Liver (tissue), 9 donors: ENCODE data around the gene LRRK1. TPM values are rescaled to one million over a fixed set of nuclear protein-coding genes. Genes with fewer than 3 reads are reported as not detected.

Experiments
- DNase-seq: peaks from one replicate; pipeline ENCODE4 v3.0.0-alpha.2; 2017; ENCODE audit warnings: low spot score
- H3K27ac ChIP-seq, 2 donors: one replicate each; pipeline ENCODE4 v1.7.0; 2013; ENCODE audit warnings: inconsistent platforms in 2 of 2, low read length in 2 of 2, control low read depth in 1 of 2, low read depth in 1 of 2, mild to moderate bottlenecking in 1 of 2
- H3K27me3 ChIP-seq, 4 donors: one replicate each; pipeline versions ENCODE4 v1.6.1 to v1.7.0; 2013; ENCODE audit warnings: low read length in 3 of 4, inconsistent platforms in 1 of 4, mild to moderate bottlenecking in 1 of 4, moderate library complexity in 1 of 4; ENCODE audit not compliant: control insufficient read depth in 4 of 4, insufficient read depth in 4 of 4
- H3K36me3 ChIP-seq, 4 donors: one replicate each; pipeline versions ENCODE4 v1.6.1 to v1.7.0; 2013; ENCODE audit warnings: low read length in 3 of 4, mild to moderate bottlenecking in 3 of 4, low read depth in 1 of 4, moderate library complexity in 1 of 4; ENCODE audit not compliant: control insufficient read depth in 4 of 4, insufficient read depth in 3 of 4
- H3K4me1 ChIP-seq, 4 donors: one replicate each; pipeline versions ENCODE4 v1.6.1 to v1.7.0; 2013; ENCODE audit warnings: low read length in 3 of 4, mild to moderate bottlenecking in 3 of 4, moderate library complexity in 1 of 4; ENCODE audit not compliant: control insufficient read depth in 4 of 4, insufficient read depth in 4 of 4
- H3K4me3 ChIP-seq, 3 donors: one replicate each; pipeline versions ENCODE4 v1.6.1 to v1.7.0; 2013; ENCODE audit warnings: low read length in 3 of 3, control low read depth in 1 of 3, low read depth in 1 of 3, mild to moderate bottlenecking in 1 of 3
- H3K9ac ChIP-seq, 2 donors: one replicate each; pipeline ENCODE4 v1.7.0; 2013; ENCODE audit warnings: low read length in 2 of 2, mild to moderate bottlenecking in 2 of 2, moderate library complexity in 2 of 2, control low read depth in 1 of 2, low read depth in 1 of 2
- H3K9me3 ChIP-seq, 4 donors: one replicate each; pipeline versions ENCODE4 v1.6.1 to v1.7.0; 2013; ENCODE audit warnings: low read length in 3 of 4; ENCODE audit not compliant: control insufficient read depth in 4 of 4
- EGR1 ChIP-seq, 2 donors: IDR thresholded peaks; 2 replicates each; pipeline ENCODE4 v1.6.1; 2016 to 2018; ENCODE audit warnings: antibody characterized with exemption in 2 of 2, low read depth in 2 of 2
- FOXA1 ChIP-seq: IDR thresholded peaks from 2 replicates; pipeline ENCODE4 v1.6.1; 2016; ENCODE audit warnings: antibody characterized with exemption
- FOXA2 ChIP-seq: IDR thresholded peaks from 2 replicates; pipeline ENCODE4 v1.6.1; 2016; ENCODE audit warnings: antibody characterized with exemption
- GABPA ChIP-seq, 2 donors: IDR thresholded peaks in 1 of 2; conservative IDR thresholded peaks in 1 of 2; 2 replicates each; pipeline ENCODE4 v1.6.1; 2016; ENCODE audit warnings: antibody characterized with exemption in 2 of 2, mild to moderate bottlenecking in 1 of 2, moderate library complexity in 1 of 2
- HNF4A ChIP-seq, 2 donors: conservative IDR thresholded peaks; 2 replicates each; pipeline ENCODE4 v1.6.1; 2016; ENCODE audit warnings: antibody characterized with exemption in 2 of 2, mild to moderate bottlenecking in 2 of 2
- HNF4G ChIP-seq: IDR thresholded peaks from 2 replicates; pipeline ENCODE4 v1.6.1; 2016; ENCODE audit warnings: antibody characterized with exemption
- JUND ChIP-seq, 2 donors: IDR thresholded peaks; 2 replicates each; pipeline ENCODE4 v1.6.1; 2016; ENCODE audit warnings: antibody characterized with exemption in 2 of 2
- NR2F2 ChIP-seq: IDR thresholded peaks from 2 replicates; pipeline ENCODE4 v1.6.1; 2016; ENCODE audit warnings: antibody characterized with exemption
- RAD21 ChIP-seq, 2 donors: IDR thresholded peaks; 2 replicates each; pipeline ENCODE4 v1.6.1; 2016; ENCODE audit warnings: antibody characterized with exemption in 2 of 2, mild to moderate bottlenecking in 2 of 2
- RXRA ChIP-seq, 2 donors: IDR thresholded peaks; 2 replicates each; pipeline ENCODE4 v1.6.1; 2017 to 2018; ENCODE audit warnings: antibody characterized with exemption in 2 of 2, mild to moderate bottlenecking in 1 of 2
- SP1 ChIP-seq: IDR thresholded peaks from 2 replicates; pipeline ENCODE4 v1.6.1; 2018; ENCODE audit warnings: antibody characterized with exemption, mild to moderate bottlenecking
- TAF1 ChIP-seq: conservative IDR thresholded peaks from 2 replicates; pipeline ENCODE4 v1.6.1; 2016; ENCODE audit warnings: antibody characterized with exemption, mild to moderate bottlenecking
- YY1 ChIP-seq: IDR thresholded peaks from 2 replicates; pipeline ENCODE4 v1.6.1; 2016; ENCODE audit warnings: antibody characterized with exemption, mild to moderate bottlenecking
- WGBS: extraction: QIAGEN DNeasy Blood & Tissue Kit; methylation state at CpG from one replicate; pipeline ENCODE4 v1.1.7; 2013; 5-methylcytosine and 5-hydroxymethylcytosine counted together
- polyA plus RNA-seq, 2 donors: library from polyadenylated mRNA; stranded (reverse) in 1 of 2; unstranded in 1 of 2; fragments of 200-250 nt in 1 of 2; fragments of >200 nt in 1 of 2; fragmentation: Nextera tagmentation in 1 of 2; extraction: Ambion mirVana in 1 of 2; gene quantifications; one replicate each; pipeline versions ENCODE4 v1.2.1 to v1.2.3, GENCODE V29; 2013 to 2015
- total RNA-seq, 2 donors: library from RNA; depleted of rRNA; stranded (reverse); fragments of >200 nt; gene quantifications; one replicate each; pipeline ENCODE4 v1.2.3, GENCODE V29; 2014
- TF ChIP-seq, protein P1 (sequence below): IDR thresholded peaks from 2 replicates; pipeline ENCODE4 v1.6.1; 2016; ENCODE audit warnings: antibody characterized with exemption
- TF ChIP-seq, protein P2 (sequence below): fragments of 150-350 bp; IDR thresholded peaks from 2 replicates; pipeline ENCODE4 v1.5.1; 2017; ENCODE audit warnings: improper control_type of control experiment, low read depth, low read length; ENCODE audit not compliant: missing input control
- TF ChIP-seq, protein P3 (sequence below): IDR thresholded peaks from 2 replicates; pipeline ENCODE4 v1.6.1; 2016; ENCODE audit warnings: antibody characterized with exemption, mild to moderate bottlenecking
- TF ChIP-seq, protein P4 (sequence below): IDR thresholded peaks from 2 replicates; pipeline ENCODE4 v1.6.1; 2016; ENCODE audit warnings: antibody characterized with exemption
- TF ChIP-seq, protein P5 (sequence below): IDR thresholded peaks from 2 replicates; pipeline ENCODE4 v1.6.1; 2016; ENCODE audit warnings: antibody characterized with exemption
- donor health status: healthy.
- donor health status: healthy.
- donor health status: healthy.
- donor health status: healthy.
- donor health status: healthy.

The LRRK1 gene
- total and polyA plus RNA-seq, 4 donors = 1.2 to 4.4 (median 2.7) TPM

DNA sequence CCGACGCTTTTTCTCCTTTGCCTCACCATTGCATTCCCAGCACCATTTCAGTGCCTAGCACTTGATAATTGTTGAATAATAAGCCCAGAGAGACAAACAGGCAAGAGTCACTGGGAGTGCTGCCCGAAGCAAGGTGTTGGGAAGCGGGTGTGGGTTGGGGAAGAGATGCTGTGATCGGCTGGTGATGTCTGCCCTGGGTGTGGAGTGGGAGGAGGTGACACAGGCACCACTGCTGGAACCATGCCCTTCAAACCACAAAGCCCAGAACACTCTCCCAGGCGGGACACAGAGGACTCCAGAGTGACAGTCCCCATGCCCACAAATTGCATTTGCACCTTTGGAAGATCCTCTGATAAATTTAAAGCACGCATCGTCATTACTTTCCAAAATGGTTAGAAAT is 184.4 kb downstream of the LRRK1 start:
- H3K27ac ChIP-seq = no peak overlapping the region
- no peaks in the 10 kb centered on the region for H3K4me1 ChIP-seq
- no peak overlapping the region for H3K4me3 ChIP-seq
- TF ChIP-seq, protein P1, sequence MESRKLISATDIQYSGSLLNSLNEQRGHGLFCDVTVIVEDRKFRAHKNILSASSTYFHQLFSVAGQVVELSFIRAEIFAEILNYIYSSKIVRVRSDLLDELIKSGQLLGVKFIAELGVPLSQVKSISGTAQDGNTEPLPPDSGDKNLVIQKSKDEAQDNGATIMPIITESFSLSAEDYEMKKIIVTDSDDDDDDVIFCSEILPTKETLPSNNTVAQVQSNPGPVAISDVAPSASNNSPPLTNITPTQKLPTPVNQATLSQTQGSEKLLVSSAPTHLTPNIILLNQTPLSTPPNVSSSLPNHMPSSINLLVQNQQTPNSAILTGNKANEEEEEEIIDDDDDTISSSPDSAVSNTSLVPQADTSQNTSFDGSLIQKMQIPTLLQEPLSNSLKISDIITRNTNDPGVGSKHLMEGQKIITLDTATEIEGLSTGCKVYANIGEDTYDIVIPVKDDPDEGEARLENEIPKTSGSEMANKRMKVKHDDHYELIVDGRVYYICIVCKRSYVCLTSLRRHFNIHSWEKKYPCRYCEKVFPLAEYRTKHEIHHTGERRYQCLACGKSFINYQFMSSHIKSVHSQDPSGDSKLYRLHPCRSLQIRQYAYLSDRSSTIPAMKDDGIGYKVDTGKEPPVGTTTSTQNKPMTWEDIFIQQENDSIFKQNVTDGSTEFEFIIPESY = no peak
- TF ChIP-seq RXRA (IDR thresholded peaks at IDR 0.05) (no peak), NR2F2 (no peak), SP1 (no peak), EGR1 (IDR thresholded peaks at IDR 0.05; ENCODE audit: low read depth in 2 of 2) (no peak), GABPA (IDR thresholded peaks at IDR 0.05 in 1 of 2, conservative IDR thresholded peaks at IDR 0.05 in 1 of 2) (no peak), HNF4A (conservative IDR thresholded peaks at IDR 0.05) (no peak), TAF1 (no peak)
- TF ChIP-seq, protein P2, sequence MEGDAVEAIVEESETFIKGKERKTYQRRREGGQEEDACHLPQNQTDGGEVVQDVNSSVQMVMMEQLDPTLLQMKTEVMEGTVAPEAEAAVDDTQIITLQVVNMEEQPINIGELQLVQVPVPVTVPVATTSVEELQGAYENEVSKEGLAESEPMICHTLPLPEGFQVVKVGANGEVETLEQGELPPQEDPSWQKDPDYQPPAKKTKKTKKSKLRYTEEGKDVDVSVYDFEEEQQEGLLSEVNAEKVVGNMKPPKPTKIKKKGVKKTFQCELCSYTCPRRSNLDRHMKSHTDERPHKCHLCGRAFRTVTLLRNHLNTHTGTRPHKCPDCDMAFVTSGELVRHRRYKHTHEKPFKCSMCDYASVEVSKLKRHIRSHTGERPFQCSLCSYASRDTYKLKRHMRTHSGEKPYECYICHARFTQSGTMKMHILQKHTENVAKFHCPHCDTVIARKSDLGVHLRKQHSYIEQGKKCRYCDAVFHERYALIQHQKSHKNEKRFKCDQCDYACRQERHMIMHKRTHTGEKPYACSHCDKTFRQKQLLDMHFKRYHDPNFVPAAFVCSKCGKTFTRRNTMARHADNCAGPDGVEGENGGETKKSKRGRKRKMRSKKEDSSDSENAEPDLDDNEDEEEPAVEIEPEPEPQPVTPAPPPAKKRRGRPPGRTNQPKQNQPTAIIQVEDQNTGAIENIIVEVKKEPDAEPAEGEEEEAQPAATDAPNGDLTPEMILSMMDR = no peak
- TF ChIP-seq, protein P3, sequence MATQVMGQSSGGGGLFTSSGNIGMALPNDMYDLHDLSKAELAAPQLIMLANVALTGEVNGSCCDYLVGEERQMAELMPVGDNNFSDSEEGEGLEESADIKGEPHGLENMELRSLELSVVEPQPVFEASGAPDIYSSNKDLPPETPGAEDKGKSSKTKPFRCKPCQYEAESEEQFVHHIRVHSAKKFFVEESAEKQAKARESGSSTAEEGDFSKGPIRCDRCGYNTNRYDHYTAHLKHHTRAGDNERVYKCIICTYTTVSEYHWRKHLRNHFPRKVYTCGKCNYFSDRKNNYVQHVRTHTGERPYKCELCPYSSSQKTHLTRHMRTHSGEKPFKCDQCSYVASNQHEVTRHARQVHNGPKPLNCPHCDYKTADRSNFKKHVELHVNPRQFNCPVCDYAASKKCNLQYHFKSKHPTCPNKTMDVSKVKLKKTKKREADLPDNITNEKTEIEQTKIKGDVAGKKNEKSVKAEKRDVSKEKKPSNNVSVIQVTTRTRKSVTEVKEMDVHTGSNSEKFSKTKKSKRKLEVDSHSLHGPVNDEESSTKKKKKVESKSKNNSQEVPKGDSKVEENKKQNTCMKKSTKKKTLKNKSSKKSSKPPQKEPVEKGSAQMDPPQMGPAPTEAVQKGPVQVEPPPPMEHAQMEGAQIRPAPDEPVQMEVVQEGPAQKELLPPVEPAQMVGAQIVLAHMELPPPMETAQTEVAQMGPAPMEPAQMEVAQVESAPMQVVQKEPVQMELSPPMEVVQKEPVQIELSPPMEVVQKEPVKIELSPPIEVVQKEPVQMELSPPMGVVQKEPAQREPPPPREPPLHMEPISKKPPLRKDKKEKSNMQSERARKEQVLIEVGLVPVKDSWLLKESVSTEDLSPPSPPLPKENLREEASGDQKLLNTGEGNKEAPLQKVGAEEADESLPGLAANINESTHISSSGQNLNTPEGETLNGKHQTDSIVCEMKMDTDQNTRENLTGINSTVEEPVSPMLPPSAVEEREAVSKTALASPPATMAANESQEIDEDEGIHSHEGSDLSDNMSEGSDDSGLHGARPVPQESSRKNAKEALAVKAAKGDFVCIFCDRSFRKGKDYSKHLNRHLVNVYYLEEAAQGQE = no peak
- TF ChIP-seq, protein P4, sequence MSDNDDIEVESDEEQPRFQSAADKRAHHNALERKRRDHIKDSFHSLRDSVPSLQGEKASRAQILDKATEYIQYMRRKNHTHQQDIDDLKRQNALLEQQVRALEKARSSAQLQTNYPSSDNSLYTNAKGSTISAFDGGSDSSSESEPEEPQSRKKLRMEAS = no peak
- no peaks in the 10 kb centered on the region for H3K9me3 ChIP-seq
- H3K36me3 ChIP-seq = no peaks in the 10 kb centered on the region
- no peak overlapping the region for H3K9ac ChIP-seq
- DNase-seq = no peak
- no peaks in the 10 kb centered on the region for H3K27me3 ChIP-seq
- WGBS = 94% methylated on average over 8 of the region's 8 CpGs

DNA sequence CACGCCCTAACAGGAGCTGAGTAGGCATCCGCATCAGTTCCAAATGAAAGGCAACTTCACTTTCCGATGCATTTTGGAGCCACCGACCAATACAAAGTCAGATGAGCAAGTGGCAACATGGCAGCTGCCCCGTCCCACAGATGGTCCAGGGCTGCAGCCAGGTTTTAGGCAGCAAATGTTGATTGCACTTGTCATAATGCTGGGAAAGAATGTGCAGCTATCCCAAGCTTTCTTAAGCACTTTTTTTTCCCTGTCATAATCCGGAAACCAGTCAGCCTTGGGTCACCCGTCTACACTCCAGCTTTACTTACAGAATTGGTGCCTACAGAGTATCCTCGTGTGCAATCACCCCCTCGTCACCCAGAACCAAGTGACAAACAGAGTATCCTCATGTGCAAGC is 185.0 kb downstream of the LRRK1 start:
- DNase-seq = no peak
- 92% methylated on average over 9 of the region's 9 CpGs for WGBS

More for the DNA sequence above, 185.0 kb downstream of the LRRK1 start:
- no peaks in the 10 kb centered on the region for H3K27me3 ChIP-seq
- no peak overlapping the region for H3K27ac ChIP-seq
- no peaks in the 10 kb centered on the region for H3K36me3 ChIP-seq
- TF ChIP-seq, protein P5, sequence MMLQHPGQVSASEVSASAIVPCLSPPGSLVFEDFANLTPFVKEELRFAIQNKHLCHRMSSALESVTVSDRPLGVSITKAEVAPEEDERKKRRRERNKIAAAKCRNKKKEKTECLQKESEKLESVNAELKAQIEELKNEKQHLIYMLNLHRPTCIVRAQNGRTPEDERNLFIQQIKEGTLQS = no peak
- TF ChIP-seq YY1 = no peak
- TF ChIP-seq RAD21 (IDR thresholded peaks at IDR 0.05) = no peak
- TF ChIP-seq HNF4A (conservative IDR thresholded peaks at IDR 0.05) = no peak
- TF ChIP-seq, protein P3 = no peak
- no peak for TF ChIP-seq FOXA1
- no peak for TF ChIP-seq NR2F2
- no peak for TF ChIP-seq HNF4G
- TF ChIP-seq, protein P2 = no peak
- no peak for TF ChIP-seq JUND (IDR thresholded peaks at IDR 0.05)
- TF ChIP-seq TAF1 = no peak
- TF ChIP-seq EGR1 (IDR thresholded peaks at IDR 0.05; ENCODE audit: low read depth in 2 of 2) = no peak
- no peak for TF ChIP-seq FOXA2
- TF ChIP-seq, protein P4 = no peak
- TF ChIP-seq SP1 = no peak
- H3K9me3 ChIP-seq = no peaks in the 10 kb centered on the region
- no peak overlapping the region for H3K9ac ChIP-seq
- H3K4me3 ChIP-seq = no peak overlapping the region
- H3K4me1 ChIP-seq = no peaks in the 10 kb centered on the region
